GM23338 (cell line): ENCODE measurements around the gene ARMCX6. TPM values are rescaled to one million over a fixed set of nuclear protein-coding genes. Genes with fewer than 3 reads are reported as not detected.

Experiments
- ATAC-seq: fragments of 200-7000 bp; cut with Tn5 transposase; 3 replicates; pipeline ENCODE4 v1.9.1; 2020
- DNase-seq: peaks from one replicate; pipeline ENCODE4 v3.0.0-alpha.2; 2015; ENCODE audit warnings: low spot score
- H2AFZ ChIP-seq: fragments of 200-600 bp; sonication (generic); 2 replicates; pipeline ENCODE4 v1.8.0; 2016; ENCODE audit warnings: antibody characterized with exemption, mild to moderate bottlenecking, moderate library complexity
- H3F3A ChIP-seq: fragments of 200-600 bp; sonication (generic); replicated peaks from 2 replicates; pipeline ENCODE4 v1.8.0; 2017; ENCODE audit warnings: antibody characterized with exemption, mixed run types, low read depth
- H3K27ac ChIP-seq: fragments of 200-600 bp; sonication (generic); 2 replicates; pipeline ENCODE4 v1.6.1; 2016; ENCODE audit warnings: low read depth
- H3K27me3 ChIP-seq: fragments of 200-600 bp; sonication (generic); 2 replicates; pipeline ENCODE4 v1.8.0; 2016; ENCODE audit warnings: mild to moderate bottlenecking, mixed run types, moderate library complexity; ENCODE audit not compliant: insufficient read depth
- H3K36me3 ChIP-seq: fragments of 200-600 bp; sonication (generic); 2 replicates; pipeline ENCODE4 v1.8.0; 2016; ENCODE audit warnings: mild to moderate bottlenecking; ENCODE audit not compliant: insufficient read depth
- H3K4me1 ChIP-seq: fragments of 200-600 bp; sonication (generic); 2 replicates; pipeline ENCODE4 v1.8.0; 2016; ENCODE audit warnings: mild to moderate bottlenecking, moderate library complexity; ENCODE audit not compliant: insufficient read depth
- H3K4me2 ChIP-seq: fragments of 200-600 bp; sonication (generic); 2 replicates; pipeline ENCODE4 v1.7.1; 2017; ENCODE audit warnings: mixed run types
- H3K4me3 ChIP-seq: fragments of 200-600 bp; sonication (generic); 2 replicates; pipeline ENCODE4 v1.6.1; 2016; ENCODE audit warnings: mixed run types
- H3K79me2 ChIP-seq: fragments of 200-600 bp; sonication (generic); replicated peaks from 2 replicates; pipeline ENCODE4 v1.8.0; 2017; ENCODE audit warnings: mild to moderate bottlenecking; ENCODE audit not compliant: insufficient read depth
- H3K9me2 ChIP-seq: fragments of 200-600 bp; sonication (generic); 2 replicates; pipeline ENCODE4 v1.8.0; 2017; ENCODE audit not compliant: insufficient read depth
- H4K20me1 ChIP-seq: fragments of 200-600 bp; sonication (generic); replicated peaks from 2 replicates; pipeline ENCODE4 v1.8.0; 2017; ENCODE audit warnings: mild to moderate bottlenecking; ENCODE audit not compliant: insufficient read depth
- H3K27ac Mint-ChIP-seq: 2 replicates; pipeline ENCODE4 v1.8.0; 2020; ENCODE audit warnings: inconsistent platforms, mild to moderate bottlenecking, moderate library complexity, mixed read lengths
- H3K27me3 Mint-ChIP-seq: 3 replicates; pipeline ENCODE4 v1.8.0; 2022; ENCODE audit warnings: low read depth, mild to moderate bottlenecking, moderate library complexity, mixed read lengths, inconsistent platforms; ENCODE audit not compliant: insufficient read depth, poor library complexity
- H3K36me3 Mint-ChIP-seq: 3 replicates; pipeline ENCODE4 v1.8.0; 2021; ENCODE audit warnings: low read depth, mild to moderate bottlenecking, inconsistent platforms, moderate library complexity, mixed read lengths
- H3K4me1 Mint-ChIP-seq: 3 replicates; pipeline ENCODE4 v1.8.0; 2020; ENCODE audit warnings: mild to moderate bottlenecking, inconsistent platforms, mixed read lengths
- H3K4me3 Mint-ChIP-seq: 3 replicates; pipeline ENCODE4 v1.8.0; 2021; ENCODE audit warnings: moderate library complexity, mild to moderate bottlenecking, inconsistent platforms, mixed read lengths
- H3K9me3 Mint-ChIP-seq: 3 replicates; pipeline ENCODE4 v1.8.0; 2020; ENCODE audit warnings: moderate library complexity, mild to moderate bottlenecking, inconsistent platforms, mixed read lengths
- EZH2 ChIP-seq: fragments of 200-600 bp; sonication (generic); IDR thresholded peaks from one replicate; pipeline ENCODE4 v1.8.0; 2017; ENCODE audit warnings: antibody characterized with exemption, mild to moderate bottlenecking, low read depth; ENCODE audit not compliant: unreplicated experiment
- JUNB ChIP-seq: IDR thresholded peaks from one replicate; pipeline ENCODE4 v1.6.1; 2016; ENCODE audit warnings: antibody characterized with exemption; ENCODE audit not compliant: unreplicated experiment
- NANOG ChIP-seq: IDR thresholded peaks from 2 replicates; pipeline ENCODE4 v1.6.1; 2016; ENCODE audit warnings: antibody characterized with exemption, borderline replicate concordance
- REST ChIP-seq: IDR thresholded peaks from one replicate; pipeline ENCODE4 v1.6.1; 2018; ENCODE audit warnings: antibody characterized with exemption; ENCODE audit not compliant: unreplicated experiment
- STAT1 ChIP-seq: IDR thresholded peaks from one replicate; pipeline ENCODE4 v1.6.1; 2016; ENCODE audit warnings: antibody characterized with exemption; ENCODE audit not compliant: unreplicated experiment
- ZNF114 ChIP-seq: fragments of 250-450 bp; sonication (Bioruptor Pico); IDR thresholded peaks from 2 replicates; pipeline ENCODE4 v1.5.0; 2020; ENCODE audit warnings: mild to moderate bottlenecking, moderate library complexity
- polyA plus RNA-seq: library from polyadenylated mRNA; unstranded; fragments of >200 nt; fragmentation: Nextera tagmentation; extraction: Ambion mirVana; gene quantifications from 2 replicates; pipeline ENCODE4 v1.2.1, GENCODE V29; 2016
- total RNA-seq: library from RNA; depleted of rRNA; stranded (reverse); fragments of >200 nt; shearing (Covaris generic); gene quantifications from 2 replicates; pipeline ENCODE4 v1.2.3, GENCODE V29; 2014
- TF ChIP-seq, protein P1 (sequence below), 2 experiments: fragments of 200-600 bp in 1 of 2; sonication (generic) in 1 of 2; conservative IDR thresholded peaks; 2 replicates each; pipeline versions ENCODE4 v1.5.1 to v1.6.1; 2016 to 2017; ENCODE audit warnings: antibody characterized with exemption in 2 of 2, low read depth in 2 of 2, mild to moderate bottlenecking in 2 of 2, moderate library complexity in 1 of 2

Gene ARMCX6
- total and polyA plus RNA-seq, 2 experiments from 2014 or later: 23.8 to 27.0 TPM

GRCh38 chrX:101642093-101642492 is 24.3 kb upstream of the ARMCX6 start:
- H3K4me1 ChIP-seq: no peaks in the 10 kb centered on the region
- H3K27ac ChIP-seq: no peak overlapping the region
- no peaks in the 10 kb centered on the region for H4K20me1 ChIP-seq
- Mint-ChIP-seq H3K4me3 (no peak overlapping the region), H3K27me3 (peaks cover 3% of the 10 kb centered on the region), H3K36me3 (no peaks in the 10 kb centered on the region), H3K9me3 (no peaks in the 10 kb centered on the region), H3K27ac (no peak overlapping the region), H3K4me1 (no peaks in the 10 kb centered on the region)
- no peak overlapping the region for H3K4me3 ChIP-seq
- no peaks in the 10 kb centered on the region for H3K27me3 ChIP-seq
- no peaks in the 10 kb centered on the region for H3F3A ChIP-seq
- no peak overlapping the region for H2AFZ ChIP-seq
- ATAC-seq (no peak), DNase-seq (no peak)
- no peak overlapping the region for H3K4me2 ChIP-seq
- no peaks in the 10 kb centered on the region for H3K79me2 ChIP-seq
- H3K9me2 ChIP-seq: no peaks in the 10 kb centered on the region
- no peaks in the 10 kb centered on the region for H3K36me3 ChIP-seq
- no peak for TF ChIP-seq NANOG

- no peak overlapping the region for H3K4me3 ChIP-seq
- H3K9me2 ChIP-seq: no peaks in the 10 kb centered on the region
- H2AFZ ChIP-seq: no peak overlapping the region
- H3K36me3 ChIP-seq: no peaks in the 10 kb centered on the region
- Mint-ChIP-seq H3K4me1 (no peaks in the 10 kb centered on the region), H3K9me3 (no peaks in the 10 kb centered on the region), H3K27me3 (peaks cover 3% of the 10 kb centered on the region), H3K4me3 (no peak overlapping the region), H3K36me3 (no peaks in the 10 kb centered on the region), H3K27ac (no peak overlapping the region)
- no peaks in the 10 kb centered on the region for H3K79me2 ChIP-seq
- H4K20me1 ChIP-seq: no peaks in the 10 kb centered on the region
- H3K4me1 ChIP-seq: no peaks in the 10 kb centered on the region
- no peak for TF ChIP-seq REST
- TF ChIP-seq EZH2: no peak
- TF ChIP-seq STAT1: no peak
- TF ChIP-seq, protein P1, sequence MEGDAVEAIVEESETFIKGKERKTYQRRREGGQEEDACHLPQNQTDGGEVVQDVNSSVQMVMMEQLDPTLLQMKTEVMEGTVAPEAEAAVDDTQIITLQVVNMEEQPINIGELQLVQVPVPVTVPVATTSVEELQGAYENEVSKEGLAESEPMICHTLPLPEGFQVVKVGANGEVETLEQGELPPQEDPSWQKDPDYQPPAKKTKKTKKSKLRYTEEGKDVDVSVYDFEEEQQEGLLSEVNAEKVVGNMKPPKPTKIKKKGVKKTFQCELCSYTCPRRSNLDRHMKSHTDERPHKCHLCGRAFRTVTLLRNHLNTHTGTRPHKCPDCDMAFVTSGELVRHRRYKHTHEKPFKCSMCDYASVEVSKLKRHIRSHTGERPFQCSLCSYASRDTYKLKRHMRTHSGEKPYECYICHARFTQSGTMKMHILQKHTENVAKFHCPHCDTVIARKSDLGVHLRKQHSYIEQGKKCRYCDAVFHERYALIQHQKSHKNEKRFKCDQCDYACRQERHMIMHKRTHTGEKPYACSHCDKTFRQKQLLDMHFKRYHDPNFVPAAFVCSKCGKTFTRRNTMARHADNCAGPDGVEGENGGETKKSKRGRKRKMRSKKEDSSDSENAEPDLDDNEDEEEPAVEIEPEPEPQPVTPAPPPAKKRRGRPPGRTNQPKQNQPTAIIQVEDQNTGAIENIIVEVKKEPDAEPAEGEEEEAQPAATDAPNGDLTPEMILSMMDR (conservative IDR thresholded peaks at IDR 0.05; ENCODE audit: low read depth in 2 of 2): no peak
- TF ChIP-seq ZNF114 (CRISPR knock-in tag): no peak
- no peak for TF ChIP-seq JUNB
- no peak overlapping the region for H3K4me2 ChIP-seq
- H3F3A ChIP-seq: no peaks in the 10 kb centered on the region
- DNase-seq: no peak
- H3K27me3 ChIP-seq: no peaks in the 10 kb centered on the region
- no peak for ATAC-seq
- H3K27ac ChIP-seq: no peak overlapping the region
These were observed 21.8 kb upstream of the ARMCX6 start for GRCh38 chrX:101639583-101639982.
